Stimulated activated CD8-positive, alpha-beta memory T cell treated with anti-CD3 and anti-CD28 coated beads, Interleukin-12 subunit alpha, Interleukin-12 subunit beta, amount 100 ng/mL, for 24 hours (primary cell): ENCODE measurements around the gene TGM2.

Experiments used
- DNase-seq: peaks from one replicate; pipeline ENCODE4 v3.0.0-alpha.2; 2020; ENCODE audit errors: extremely low read depth

The TGM2 gene

GRCh38 chr20:38144974-38145728 lies 19.9 kb downstream of the TGM2 start:
- no peak for DNase-seq

- no peak for DNase-seq
Measured at GRCh38 chr20:38144598-38144973, 20.5 kb downstream of the TGM2 start.

DNA sequence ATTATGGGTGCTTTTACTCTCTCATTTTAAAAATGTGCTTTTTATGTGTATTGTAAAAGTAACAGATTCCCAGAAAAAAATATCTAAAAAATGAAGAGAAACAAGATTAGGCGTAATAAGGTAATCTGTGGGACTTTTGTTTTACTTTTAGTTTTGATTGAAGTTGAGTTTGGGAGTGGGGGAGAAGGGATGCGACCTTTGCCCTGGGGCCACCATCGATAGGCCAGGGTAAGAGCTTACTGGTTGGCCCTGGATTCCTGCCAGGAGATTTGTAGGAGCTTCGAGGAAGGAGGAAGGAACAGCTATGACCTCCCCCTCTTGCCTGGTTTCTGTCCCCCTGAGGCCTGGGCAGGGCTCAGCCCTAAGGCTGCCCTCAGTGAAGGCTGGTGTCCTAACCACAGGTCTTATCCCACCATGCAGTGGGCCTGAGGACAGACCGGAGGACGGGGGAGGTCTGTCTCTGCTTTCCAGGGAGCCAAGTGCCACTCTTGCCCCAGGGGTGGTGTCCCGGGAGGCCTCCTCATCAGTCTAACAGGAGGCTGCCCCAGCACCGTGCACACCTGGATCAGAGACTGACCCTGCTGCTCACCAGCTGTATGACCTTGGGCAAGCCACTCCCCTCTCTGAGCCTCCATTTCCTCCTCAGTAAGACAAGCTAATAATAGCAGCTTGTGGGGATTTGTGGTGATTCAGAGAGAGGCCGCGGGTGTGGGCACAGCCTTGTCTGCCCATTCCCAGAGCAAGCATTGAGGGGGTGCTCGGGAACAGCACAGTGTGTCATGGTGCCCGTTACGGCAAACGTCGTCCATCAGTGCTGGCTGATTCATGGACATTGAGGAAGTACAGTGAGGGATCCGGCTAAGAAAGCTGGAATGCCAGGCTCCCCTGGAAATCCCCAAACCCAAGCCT lies 21.2 kb downstream of the TGM2 start:
- DNase-seq, result no peak

GRCh38 chr20:38143238-38143645 lies 21.8 kb downstream of the TGM2 start:
- DNase-seq, result no peak

GRCh38 chr20:38141889-38142494 lies 23.1 kb downstream of the TGM2 start:
- no peak for DNase-seq

DNA sequence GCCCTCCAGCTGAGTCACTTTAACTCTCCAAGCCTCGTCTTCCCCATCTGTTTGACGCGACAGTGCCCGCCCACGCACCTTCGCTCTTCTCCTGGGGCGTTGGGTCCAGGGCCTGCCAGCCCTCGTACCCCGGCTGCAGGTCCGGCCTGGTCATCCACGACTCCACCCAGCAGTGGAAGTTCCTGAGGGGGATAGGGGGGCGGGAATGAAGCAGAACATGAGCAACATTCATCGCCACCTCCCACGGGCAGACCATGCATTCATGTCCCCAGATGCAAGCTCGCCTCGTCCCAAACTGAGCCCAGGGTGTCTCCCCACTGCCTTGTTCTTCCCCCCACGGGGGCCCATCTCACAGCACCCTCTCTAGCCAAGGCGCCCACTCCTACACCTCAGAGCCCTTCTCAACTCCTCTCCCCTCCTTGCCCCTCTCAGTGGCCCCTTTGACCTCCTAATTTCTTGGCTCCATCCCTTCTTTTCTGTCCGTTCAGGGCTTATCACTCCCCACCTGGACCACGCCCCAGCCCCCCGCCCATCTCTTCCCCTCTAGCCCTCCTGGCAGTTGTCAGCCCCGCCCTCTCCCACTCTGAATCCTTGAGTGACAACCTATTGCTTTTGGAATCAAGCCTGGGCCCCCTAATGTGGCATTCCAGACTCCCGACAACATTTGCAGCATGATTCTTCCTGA lies 23.7 kb downstream of the TGM2 start:
- DNase-seq, result no peak

DNA sequence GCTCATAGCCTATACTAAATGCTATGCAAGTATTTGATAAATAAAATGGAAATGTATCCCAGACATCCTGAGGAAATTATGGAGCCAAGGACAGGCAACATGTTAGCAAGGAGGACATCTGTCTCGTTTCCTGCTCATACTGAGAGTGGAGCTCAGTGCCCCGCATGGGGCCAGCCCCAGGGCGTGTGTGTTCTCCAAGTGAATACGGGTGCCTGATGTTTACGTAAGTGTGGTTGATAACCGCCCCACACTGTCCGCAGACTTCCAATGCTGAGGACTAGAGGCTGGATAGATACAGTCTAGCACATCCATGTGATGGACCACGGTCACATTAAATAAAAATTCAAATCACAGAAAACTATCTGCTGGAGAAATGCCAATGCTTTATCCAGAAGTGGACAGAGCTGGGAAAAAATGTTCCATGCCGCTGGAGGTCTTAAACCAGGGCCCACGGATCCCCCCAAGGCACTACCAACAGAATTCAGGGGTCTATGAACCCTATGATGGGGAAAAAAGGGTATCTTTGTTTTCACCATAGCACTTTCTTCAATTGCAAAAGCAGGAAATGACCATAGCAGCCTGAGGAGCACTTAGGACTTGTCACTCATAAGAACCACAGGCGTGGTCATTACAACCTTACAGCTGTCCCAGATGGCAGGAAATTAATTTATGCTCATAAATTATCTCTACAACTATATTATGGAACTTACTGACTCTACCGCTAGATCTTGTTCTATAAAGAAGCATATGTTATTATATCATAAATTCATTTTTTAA lies 24.9 kb downstream of the TGM2 start:
- DNase-seq, result no peak

DNA sequence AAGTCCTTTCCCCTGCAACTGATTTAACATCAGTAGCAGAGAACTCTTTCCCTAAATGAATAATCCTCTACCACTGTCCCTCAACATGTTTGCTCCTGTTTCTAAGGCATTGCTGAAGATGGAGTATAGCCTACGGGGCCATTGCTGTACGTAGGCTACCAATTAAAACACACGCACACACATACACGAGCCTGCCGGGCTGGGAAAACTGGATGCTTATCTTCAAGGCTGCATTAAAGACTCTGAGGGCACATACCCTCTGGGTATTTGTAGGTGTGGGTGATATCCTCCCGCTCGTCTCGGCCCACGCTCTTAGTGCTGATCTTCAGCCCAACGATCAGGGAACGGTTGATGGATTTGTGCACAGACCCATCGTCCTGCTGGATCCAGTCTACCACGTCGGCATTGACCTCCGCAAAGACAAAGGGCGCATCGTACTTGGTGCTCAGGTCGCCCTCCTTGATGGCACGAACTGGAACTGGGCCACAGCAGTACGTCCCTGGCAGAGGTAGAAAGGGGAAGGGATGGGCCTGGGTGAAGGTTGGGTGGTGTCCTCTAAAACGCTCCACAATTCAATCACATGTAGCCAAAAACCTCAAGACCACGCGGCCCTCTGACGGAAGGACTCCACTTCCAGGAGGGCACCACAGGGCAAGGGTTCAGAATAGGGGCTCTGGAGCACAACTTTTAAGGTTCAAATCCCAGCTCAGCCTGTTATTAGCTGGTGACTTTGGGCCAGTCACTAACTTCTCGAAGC lies 25.7 kb downstream of the TGM2 start:
- DNase-seq, result no peak

DNA sequence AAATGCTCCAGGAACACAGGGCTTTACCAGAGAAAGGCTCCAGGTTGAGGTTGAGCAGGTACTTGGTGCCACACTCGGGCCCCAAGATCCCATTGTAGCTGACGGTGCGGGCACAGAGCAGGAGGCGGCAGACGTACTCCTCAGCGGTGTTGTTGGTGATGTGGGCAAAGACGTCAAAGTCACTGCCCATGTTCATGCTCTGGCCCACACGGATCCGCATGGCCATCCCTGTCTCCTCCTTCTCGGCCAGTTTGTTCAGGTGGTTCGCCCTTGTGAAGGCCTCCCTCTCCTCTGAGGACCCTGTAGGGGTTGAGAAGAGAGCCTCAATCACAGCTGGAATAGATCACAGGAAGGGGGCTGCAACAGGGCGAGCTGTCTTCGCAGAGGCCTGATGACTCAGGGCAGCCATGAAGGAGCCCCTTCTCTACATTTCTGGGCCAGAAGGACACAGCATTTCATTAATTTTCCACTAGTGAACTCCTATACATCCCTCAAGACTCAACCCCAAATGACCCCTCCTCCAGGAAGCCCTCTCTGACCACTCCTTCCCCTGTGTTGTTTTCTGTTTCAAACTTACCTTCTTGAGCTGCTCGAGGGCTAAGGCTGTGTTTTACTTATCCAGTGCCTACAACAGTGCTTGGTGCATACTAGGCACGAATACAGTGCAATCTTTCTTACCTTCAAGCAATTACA lies 26.8 kb downstream of the TGM2 start:
- DNase-seq, result no peak

DNA sequence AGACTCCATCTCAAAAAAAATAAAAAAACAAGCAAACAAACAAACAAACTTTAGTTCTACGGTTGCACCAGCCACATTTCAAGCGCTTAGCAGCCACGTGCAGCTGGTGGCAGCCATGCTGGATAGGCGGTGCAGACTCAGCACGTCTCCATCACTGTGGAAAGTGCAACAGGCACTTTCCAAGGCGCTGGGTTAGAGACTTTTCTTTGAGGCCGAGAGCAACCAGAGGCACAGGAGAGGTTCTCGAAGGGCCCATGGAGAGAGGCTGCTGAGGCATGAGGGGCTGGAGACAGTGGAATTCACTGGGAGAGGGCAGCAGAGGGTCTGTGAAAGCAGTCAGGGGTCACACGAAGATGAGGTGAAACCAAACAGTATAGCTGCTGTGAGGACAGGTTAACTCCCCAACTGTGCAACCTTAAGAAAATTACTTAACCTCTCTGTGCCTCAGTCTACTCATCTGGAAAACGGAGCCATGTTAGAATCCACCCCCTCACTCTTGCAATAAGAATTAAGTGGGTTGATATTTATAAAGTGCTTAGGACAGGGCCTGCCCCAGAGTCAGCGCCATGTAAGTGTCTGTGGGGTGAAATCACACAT lies 27.5 kb downstream of the TGM2 start:
- DNase-seq, result no peak

- DNase-seq, result no peak
Measured at GRCh38 chr20:38136421-38137245, 28.4 kb downstream of the TGM2 start.

DNA sequence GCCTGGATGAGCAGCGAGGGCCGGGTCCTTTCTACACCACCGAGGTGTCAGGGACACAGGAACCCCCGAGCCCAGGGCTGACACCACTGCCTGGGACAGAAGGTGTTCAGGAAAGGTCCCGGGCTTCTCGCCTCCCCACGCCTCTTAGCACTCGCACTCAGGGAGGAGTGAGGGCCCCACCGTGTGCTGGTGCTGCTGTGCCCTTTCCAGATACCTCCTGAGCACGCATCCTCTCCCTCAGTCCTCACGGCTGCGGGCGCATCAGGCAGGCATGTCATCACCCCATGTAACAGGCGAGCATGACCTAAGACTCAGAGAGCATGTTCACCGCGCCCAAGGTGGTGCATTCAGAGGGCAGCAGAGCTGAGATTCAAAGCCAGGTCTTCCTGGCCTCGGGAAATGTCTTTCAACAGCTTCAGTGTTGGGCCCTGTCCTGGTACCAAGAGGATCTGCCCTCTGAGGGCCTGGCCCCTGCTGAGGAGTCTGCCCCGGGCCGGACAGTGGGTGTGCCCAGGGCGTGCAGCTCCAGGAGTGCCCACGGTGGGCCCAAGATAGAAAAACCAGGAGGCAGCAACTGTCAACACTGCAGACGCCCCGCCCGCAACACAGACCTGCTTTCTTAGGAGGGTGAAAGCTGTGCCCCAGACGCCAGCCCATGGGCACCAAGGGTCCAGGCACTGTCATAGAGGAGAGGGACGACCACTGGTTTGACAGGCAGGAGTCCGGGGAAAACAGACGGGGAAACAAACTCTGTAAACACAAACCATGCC lies 29.2 kb downstream of the TGM2 start:
- no peak for DNase-seq

DNA sequence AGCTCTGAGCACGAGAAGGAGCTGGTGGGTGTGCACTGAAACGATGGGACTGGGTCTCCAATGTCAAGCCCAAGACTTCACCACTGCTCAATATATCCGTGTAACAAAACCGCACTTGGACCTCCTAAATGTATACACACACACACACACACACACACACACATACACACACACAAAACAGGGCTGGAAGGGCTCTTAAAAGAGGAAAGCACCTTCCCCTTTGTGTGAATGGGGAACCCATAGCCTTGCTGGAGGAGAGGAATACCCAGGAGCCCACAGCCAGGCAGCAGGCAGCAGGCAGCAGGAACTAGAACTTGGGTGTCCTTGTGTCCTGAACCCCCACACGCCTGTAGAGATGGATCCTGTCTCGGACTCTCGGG lies 29.8 kb downstream of the TGM2 start:
- no peak for DNase-seq

DNA sequence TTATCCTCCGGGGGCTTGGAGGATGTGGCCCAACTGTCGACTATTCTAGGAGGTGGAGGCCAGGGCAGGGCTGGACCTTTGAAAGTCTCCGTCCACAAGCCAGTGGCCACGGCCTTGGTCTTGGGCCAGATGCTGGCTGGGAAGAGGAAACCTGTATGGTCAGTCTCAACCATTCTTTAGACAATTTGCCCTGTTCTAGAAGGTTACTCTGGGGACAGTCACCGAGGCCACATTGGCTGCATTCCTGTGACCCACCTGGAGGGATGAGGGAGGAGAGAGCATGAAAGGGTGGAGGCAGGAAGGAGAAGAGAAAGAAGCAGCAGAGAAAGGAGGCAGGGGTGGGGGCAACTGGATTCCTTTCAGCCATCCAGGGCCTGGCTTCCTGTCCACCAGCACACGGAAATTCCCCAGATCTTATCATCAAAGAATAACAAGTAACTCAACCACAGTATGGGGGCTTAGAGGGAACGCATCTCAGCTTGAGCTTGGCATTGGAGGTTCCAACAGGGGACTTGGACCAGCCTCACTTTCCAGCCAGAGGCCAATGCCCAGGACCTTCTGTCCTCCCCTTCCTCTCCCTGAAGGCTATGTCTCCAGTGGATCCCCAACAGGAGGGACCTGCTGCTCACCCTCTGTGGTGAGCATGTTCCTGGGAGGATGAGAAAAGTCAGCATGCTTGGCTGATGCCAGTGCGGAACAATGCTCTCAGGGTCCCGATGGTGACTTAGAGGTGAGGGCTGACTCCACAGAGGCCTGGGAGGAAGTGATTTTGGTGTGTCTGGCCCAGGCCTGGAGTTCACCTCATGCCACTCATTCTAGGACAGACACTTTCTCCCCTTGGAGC lies 30.4 kb downstream of the TGM2 start:
- no peak for DNase-seq

DNA sequence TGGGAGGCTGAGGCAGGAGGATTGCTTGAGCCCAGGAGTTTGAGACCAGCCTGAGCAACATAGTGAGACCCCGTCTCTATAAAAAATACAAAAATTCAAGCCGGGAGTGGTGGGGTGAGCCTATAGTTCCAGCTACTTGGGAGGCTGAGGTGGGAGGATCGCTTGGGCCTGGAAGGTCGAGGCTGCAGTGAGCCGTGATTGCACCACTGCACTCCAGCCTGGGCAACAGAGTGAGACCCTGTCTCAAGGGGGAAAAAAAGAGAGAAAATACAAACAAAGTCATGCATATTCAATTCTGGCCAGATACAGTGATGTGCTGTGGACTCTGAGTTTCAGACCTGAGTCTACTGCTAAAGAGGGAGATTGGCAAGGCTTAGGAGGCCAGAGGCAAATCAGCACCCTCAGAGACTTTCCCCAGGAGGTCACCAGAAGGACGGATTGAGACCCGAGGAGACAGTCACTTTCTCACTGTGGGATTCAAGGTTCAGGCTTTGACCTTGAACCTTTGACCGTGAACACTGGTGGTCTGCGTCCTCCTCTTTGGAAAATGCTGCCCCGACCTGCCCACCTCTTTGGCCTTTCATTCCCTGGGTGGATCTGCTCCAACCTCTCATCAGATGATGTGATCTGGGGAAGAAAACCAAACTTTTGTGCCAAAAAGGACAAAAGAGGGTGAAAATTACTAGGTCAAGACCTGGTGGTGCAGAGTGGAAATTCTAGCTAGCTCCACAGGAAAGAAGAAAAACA lies 31.2 kb downstream of the TGM2 start:
- no peak for DNase-seq

- no peak for DNase-seq
Measured at GRCh38 chr20:38132910-38133501, 32.1 kb downstream of the TGM2 start.
